GM12892 (cell line): ENCODE measurements around the gene RAN.
A peak's percentile ranks its signal among the peaks of the same experiment; 100 is the strongest.
"Not testable (repeated sequence)": the region's sequence is repeated elsewhere in the genome, so short reads cannot be mapped to it uniquely, and the experiment has no call there.

ENCODE experiments used
- DNase-seq: peaks from one replicate; pipeline ENCODE4 v3.0.0; 2011; ENCODE audit not compliant: insufficient read length
- FAIRE-seq: peaks from 2 replicates; lab custom pipeline; 2011; peaks lifted over from hg19 to GRCh38; lab: Jason Lieb, UNC
- POLR2A ChIP-seq: IDR thresholded peaks from 2 replicates; pipeline ENCODE4 v1.6.1; 2011; ENCODE audit warnings: low read depth, low read length, control low read depth
- POLR2AphosphoS5 ChIP-seq: IDR thresholded peaks from 2 replicates; pipeline ENCODE4 v1.6.1; 2011; ENCODE audit warnings: low read depth, low read length, control low read depth
- TAF1 ChIP-seq: IDR thresholded peaks from 2 replicates; pipeline ENCODE4 v1.6.1; 2011; ENCODE audit warnings: low read depth, mild to moderate bottlenecking, control low read depth, low read length, borderline replicate concordance

RAN gene

GRCh38 chr12:130875193-130875592 lies 3.3 kb downstream of the RAN start:
- DNase-seq (no peak), FAIRE-seq (no peak)
- TF ChIP-seq POLR2A (no peak), TAF1 (no peak)

GRCh38 chr12:130875708-130876107 lies 3.8 kb downstream of the RAN start:
- DNase-seq, FAIRE-seq: not testable (repeated sequence)

GRCh38 chr12:130876297-130876696 lies 4.4 kb downstream of the RAN start:
- TF ChIP-seq TAF1 = no peak
- TF ChIP-seq POLR2A = no peak
- TF ChIP-seq POLR2AphosphoS5 = no peak
- no peak for FAIRE-seq
- DNase-seq = no peak

GRCh38 chr12:130876758-130877157 lies 4.9 kb downstream of the RAN start:
- DNase-seq = no peak
- no peak for FAIRE-seq
- no peak for TF ChIP-seq POLR2AphosphoS5
- no peak for TF ChIP-seq POLR2A
- no peak for TF ChIP-seq TAF1

GRCh38 chr12:130877333-130877732 lies 5.5 kb downstream of the RAN start:
- no peak for FAIRE-seq
- TF ChIP-seq POLR2AphosphoS5 (peak; percentile 43; the same call in 1 of the 2 replicates), POLR2A (peak; percentile 63), TAF1 (no peak)
- DNase-seq = no peak

- DNase-seq = no peak
- TF ChIP-seq POLR2AphosphoS5 (peak; percentile 95), TAF1 (no peak), POLR2A (peak; percentile 79; the same call in 1 of the 2 replicates)
- no peak for FAIRE-seq
These were observed 6.6 kb downstream of the RAN start for GRCh38 chr12:130878193-130879185.

- DNase-seq (peak; percentile 48), FAIRE-seq (no peak)
- TF ChIP-seq POLR2AphosphoS5 (peak; percentile 85), TAF1 (no peak), POLR2A (peak; percentile 57; the same call in 1 of the 2 replicates)
These were observed 7.4 kb downstream of the RAN start for GRCh38 chr12:130879212-130879686.

GRCh38 chr12:130879781-130880389 lies 8.0 kb downstream of the RAN start:
- FAIRE-seq (no peak), DNase-seq (no peak)
- TF ChIP-seq POLR2A (no peak), TAF1 (no peak), POLR2AphosphoS5 (no peak)

GRCh38 chr12:130880411-130880885 lies 8.6 kb downstream of the RAN start:
- DNase-seq = peak; percentile 30
- no peak for TF ChIP-seq TAF1
- TF ChIP-seq POLR2A = no peak
- no peak for TF ChIP-seq POLR2AphosphoS5
- FAIRE-seq = no peak

GRCh38 chr12:130881046-130881445 lies 9.2 kb downstream of the RAN start:
- TF ChIP-seq POLR2AphosphoS5 (no peak), TAF1 (no peak), POLR2A (no peak)
- no peak for FAIRE-seq
- DNase-seq = no peak

- no peak for DNase-seq
- FAIRE-seq = no peak
- TF ChIP-seq TAF1 (no peak), POLR2A (no peak), POLR2AphosphoS5 (no peak)
These were observed 9.7 kb downstream of the RAN start for GRCh38 chr12:130881548-130881947.

- not testable (repeated sequence) for FAIRE-seq, DNase-seq
These were observed 15.3 kb downstream of the RAN start for GRCh38 chr12:130887190-130887589.
